IMR-90 (cell line): ENCODE results near the gene PITPNC1.

Source experiments
- FOS ChIP-seq: fragments of 150-350 bp; IDR thresholded peaks from 2 replicates; pipeline ENCODE4 v1.6.1; 2016; ENCODE audit warnings: low read depth, low read length
- MAZ ChIP-seq: IDR thresholded peaks from 2 replicates; pipeline ENCODE4 v1.6.1; 2012; ENCODE audit warnings: low read depth, mild to moderate bottlenecking, low read length, improper control_type of control experiment, moderate library complexity, borderline replicate concordance
- POLR2A ChIP-seq: IDR thresholded peaks from 2 replicates; pipeline ENCODE4 v1.6.1; 2012; ENCODE audit warnings: mild to moderate bottlenecking, low read depth, low read length
- RAD21 ChIP-seq: IDR thresholded peaks from 2 replicates; pipeline ENCODE4 v1.6.1; 2012; ENCODE audit warnings: low read length, improper control_type of control experiment
- TF ChIP-seq, protein P1 (sequence below): conservative IDR thresholded peaks from 2 replicates; pipeline ENCODE4 v1.5.1; 2012; ENCODE audit warnings: mild to moderate bottlenecking, low read depth, low read length, improper control_type of control experiment
- TF ChIP-seq, protein P2 (sequence below): fragments of 150-350 bp; IDR thresholded peaks from 2 replicates; pipeline ENCODE4 v1.6.1; 2017; ENCODE audit warnings: mild to moderate bottlenecking, antibody characterized with exemption, low read length, low read depth

DNA sequence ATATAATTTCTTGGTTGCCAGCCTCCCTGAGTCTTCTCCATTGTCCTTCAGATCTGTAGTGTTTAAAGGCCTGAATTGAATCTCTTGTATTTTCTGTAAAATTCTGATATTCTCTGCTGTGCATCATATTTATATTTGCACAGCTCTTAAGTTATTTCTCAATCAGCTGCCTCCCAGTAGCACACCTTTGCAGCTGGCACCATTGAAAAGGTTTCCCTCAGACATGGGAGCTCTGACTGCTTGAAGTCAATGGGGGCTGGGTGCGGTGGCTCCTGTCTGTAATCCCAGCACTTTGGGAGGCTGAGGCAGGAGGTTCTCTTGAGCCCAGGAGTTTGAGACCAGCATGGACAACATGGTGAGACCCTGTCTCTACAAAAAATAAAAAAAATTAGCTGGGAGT, 40.4 kb downstream of the PITPNC1 start:
- TF ChIP-seq, protein P1, sequence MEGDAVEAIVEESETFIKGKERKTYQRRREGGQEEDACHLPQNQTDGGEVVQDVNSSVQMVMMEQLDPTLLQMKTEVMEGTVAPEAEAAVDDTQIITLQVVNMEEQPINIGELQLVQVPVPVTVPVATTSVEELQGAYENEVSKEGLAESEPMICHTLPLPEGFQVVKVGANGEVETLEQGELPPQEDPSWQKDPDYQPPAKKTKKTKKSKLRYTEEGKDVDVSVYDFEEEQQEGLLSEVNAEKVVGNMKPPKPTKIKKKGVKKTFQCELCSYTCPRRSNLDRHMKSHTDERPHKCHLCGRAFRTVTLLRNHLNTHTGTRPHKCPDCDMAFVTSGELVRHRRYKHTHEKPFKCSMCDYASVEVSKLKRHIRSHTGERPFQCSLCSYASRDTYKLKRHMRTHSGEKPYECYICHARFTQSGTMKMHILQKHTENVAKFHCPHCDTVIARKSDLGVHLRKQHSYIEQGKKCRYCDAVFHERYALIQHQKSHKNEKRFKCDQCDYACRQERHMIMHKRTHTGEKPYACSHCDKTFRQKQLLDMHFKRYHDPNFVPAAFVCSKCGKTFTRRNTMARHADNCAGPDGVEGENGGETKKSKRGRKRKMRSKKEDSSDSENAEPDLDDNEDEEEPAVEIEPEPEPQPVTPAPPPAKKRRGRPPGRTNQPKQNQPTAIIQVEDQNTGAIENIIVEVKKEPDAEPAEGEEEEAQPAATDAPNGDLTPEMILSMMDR = no peak
- no peak for TF ChIP-seq POLR2A
- no peak for TF ChIP-seq RAD21
- TF ChIP-seq MAZ = no peak
- TF ChIP-seq FOS = no peak
- TF ChIP-seq, protein P2, sequence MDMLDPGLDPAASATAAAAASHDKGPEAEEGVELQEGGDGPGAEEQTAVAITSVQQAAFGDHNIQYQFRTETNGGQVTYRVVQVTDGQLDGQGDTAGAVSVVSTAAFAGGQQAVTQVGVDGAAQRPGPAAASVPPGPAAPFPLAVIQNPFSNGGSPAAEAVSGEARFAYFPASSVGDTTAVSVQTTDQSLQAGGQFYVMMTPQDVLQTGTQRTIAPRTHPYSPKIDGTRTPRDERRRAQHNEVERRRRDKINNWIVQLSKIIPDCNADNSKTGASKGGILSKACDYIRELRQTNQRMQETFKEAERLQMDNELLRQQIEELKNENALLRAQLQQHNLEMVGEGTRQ = no peak
